SK-N-SH (cell line): ENCODE data around the gene ARMC6. TPM values are rescaled to one million over a fixed set of nuclear protein-coding genes. Genes with fewer than 3 reads are reported as not detected.

ENCODE experiments used
- CTCF ChIA-PET: fragments of 300-600, 350-600 bp; formaldehyde crosslinking; extraction: SDS; loops from one replicate; lab custom pipeline; 2021; lab: Yijun Ruan, JAX
- POLR2A ChIA-PET: fragments of 350-600 bp; sonication (Branson Sonifier 250); formaldehyde crosslinking; extraction: SDS; loops from one replicate; lab custom pipeline; 2020; ENCODE audit warnings: antibody characterized with exemption, inconsistent platforms; lab: Yijun Ruan, JAX
- DNase-seq: peaks from one replicate; pipeline ENCODE4 v3.0.0; 2012
- H2AFZ ChIP-seq: fragments of 200-600 bp; sonication (generic); 2 replicates; pipeline ENCODE4 v1.8.1; 2016; ENCODE audit warnings: antibody characterized with exemption, mild to moderate bottlenecking, low read depth
- H3F3A ChIP-seq: fragments of 200-600 bp; sonication (generic); replicated peaks from 2 replicates; pipeline ENCODE3; 2016; ENCODE audit warnings: antibody characterized with exemption, mild to moderate bottlenecking; ENCODE audit not compliant: insufficient read depth
- H3K27ac ChIP-seq, 2 experiments: fragments of 200-500 bp in 1 of 2; fragments of 200-600 bp in 1 of 2; sonication (Bioruptor generic) in 1 of 2; sonication (generic), shearing (Covaris generic) in 1 of 2; 2 replicates each; pipeline versions ENCODE4 v1.5.1 to v1.6.1; 2014 to 2016; ENCODE audit warnings: low read depth in 2 of 2, inconsistent platforms in 1 of 2, low read length in 1 of 2, mild to moderate bottlenecking in 1 of 2, mixed read lengths in 1 of 2
- H3K27me3 ChIP-seq: fragments of 200-600 bp; sonication (generic), shearing (Covaris generic); 2 replicates; pipeline ENCODE4 v1.6.1; 2016; ENCODE audit warnings: mixed run types; ENCODE audit not compliant: insufficient read depth
- H3K36me3 ChIP-seq, 2 experiments: fragments of 200-500 bp in 1 of 2; fragments of 200-600 bp in 1 of 2; sonication (Bioruptor generic) in 1 of 2; sonication (generic) in 1 of 2; replicated peaks in 1 of 2; 2 replicates each; pipeline versions ENCODE3 to v1.5.1; 2014 to 2016; ENCODE audit warnings: low read length in 1 of 2, mild to moderate bottlenecking in 1 of 2; ENCODE audit not compliant: insufficient read depth in 2 of 2, control insufficient read depth in 1 of 2
- H3K4me1 ChIP-seq, 2 experiments: fragments of 200-500 bp in 1 of 2; fragments of 200-600 bp in 1 of 2; sonication (Bioruptor generic) in 1 of 2; sonication (generic), shearing (Covaris generic) in 1 of 2; 2 replicates each; pipeline versions ENCODE4 v1.5.1 to v1.6.1; 2014 to 2016; ENCODE audit warnings: low read depth in 1 of 2, low read length in 1 of 2, mixed run types in 1 of 2; ENCODE audit not compliant: insufficient read depth in 2 of 2, control insufficient read depth in 1 of 2
- H3K4me2 ChIP-seq: fragments of 200-600 bp; sonication (generic), shearing (Covaris generic); 2 replicates; pipeline ENCODE4 v1.6.1; 2017; ENCODE audit warnings: mixed run types
- H3K4me3 ChIP-seq, 2 experiments: fragments of 200-500 bp in 1 of 2; fragments of 200-600 bp in 1 of 2; sonication (Bioruptor generic) in 1 of 2; sonication (generic), shearing (Covaris generic) in 1 of 2; 2 replicates each; pipeline versions ENCODE4 v1.5.1 to v1.8.1; 2014 to 2016; ENCODE audit warnings: low read depth in 2 of 2, inconsistent platforms in 1 of 2, low read length in 1 of 2, mild to moderate bottlenecking in 1 of 2, mixed read lengths in 1 of 2, moderate library complexity in 1 of 2
- H3K79me2 ChIP-seq: fragments of 200-600 bp; sonication (generic); 2 replicates; pipeline ENCODE4 v1.8.1; 2017; ENCODE audit warnings: mild to moderate bottlenecking; ENCODE audit not compliant: insufficient read depth
- H3K9ac ChIP-seq: fragments of 200-600 bp; sonication (generic); 2 replicates; pipeline ENCODE4 v1.6.1; 2017; ENCODE audit warnings: mixed run types
- H3K9me2 ChIP-seq: fragments of 200-600 bp; sonication (generic); 2 replicates; pipeline ENCODE4 v1.6.1; 2017; ENCODE audit warnings: mixed run types
- H3K9me3 ChIP-seq: fragments of 200-600 bp; sonication (generic); 2 replicates; pipeline ENCODE4 v1.6.1; 2017; ENCODE audit warnings: mixed run types, mild to moderate bottlenecking, moderate library complexity
- H4K20me1 ChIP-seq: fragments of 200-600 bp; sonication (generic); 2 replicates; pipeline ENCODE4 v1.6.1; 2017; ENCODE audit warnings: mild to moderate bottlenecking, mixed run types; ENCODE audit not compliant: insufficient read depth
- CHD2 ChIP-seq: fragments of 150-350 bp; IDR thresholded peaks from 2 replicates; pipeline ENCODE4 v1.6.1; 2018; ENCODE audit warnings: low read length; ENCODE audit not compliant: partially characterized antibody
- ELF1 ChIP-seq: IDR thresholded peaks from 2 replicates; pipeline ENCODE4 v1.4.0; 2012
- EP300 ChIP-seq, 2 experiments: IDR thresholded peaks; 2 replicates each; pipeline versions ENCODE4 v1.4.0 to v1.6.1; 2012; ENCODE audit warnings: borderline replicate concordance in 1 of 2, low read depth in 1 of 2, low read length in 1 of 2
- EZH2phosphoT487 ChIP-seq: fragments of 200-600 bp; sonication (generic); IDR thresholded peaks from 2 replicates; pipeline ENCODE4 v1.6.1; 2017; ENCODE audit warnings: low read depth, mixed run types, mild to moderate bottlenecking, antibody characterized with exemption, moderate library complexity, borderline replicate concordance
- FOXJ3 ChIP-seq: sonication (generic); formaldehyde crosslinking; IDR thresholded peaks from 2 replicates; pipeline ENCODE4 v1.5.1; 2020; ENCODE audit warnings: mild to moderate bottlenecking, missing genetic modification reagents
- FOXM1 ChIP-seq: IDR thresholded peaks from 2 replicates; pipeline ENCODE4 v1.4.0; 2012; ENCODE audit warnings: low read depth, mild to moderate bottlenecking
- JUND ChIP-seq: IDR thresholded peaks from 2 replicates; pipeline ENCODE4 v1.4.0; 2012
- MEF2A ChIP-seq: IDR thresholded peaks from 2 replicates; pipeline ENCODE4 v1.4.0; 2012; ENCODE audit warnings: low read depth, borderline replicate concordance
- MXI1 ChIP-seq: IDR thresholded peaks from 2 replicates; pipeline ENCODE4 v1.6.1; 2012; ENCODE audit warnings: mild to moderate bottlenecking, low read depth, low read length, improper control_type of control experiment
- NFIC ChIP-seq: IDR thresholded peaks from 2 replicates; pipeline ENCODE4 v1.4.0; 2012; ENCODE audit warnings: borderline replicate concordance
- NRF1 ChIP-seq: IDR thresholded peaks from 2 replicates; pipeline ENCODE4 v1.6.1; 2012; ENCODE audit warnings: low read depth, mild to moderate bottlenecking, low read length
- POLR2AphosphoS5 ChIP-seq: IDR thresholded peaks from 2 replicates; pipeline ENCODE4 v1.6.1; 2012; ENCODE audit warnings: low read depth, low read length
- RCOR1 ChIP-seq: fragments of 150-350 bp; IDR thresholded peaks from 2 replicates; pipeline ENCODE4 v1.6.1; 2017; ENCODE audit warnings: antibody characterized with exemption, low read length
- REST ChIP-seq: IDR thresholded peaks from 2 replicates; pipeline ENCODE4 v1.6.1; 2012; ENCODE audit warnings: mild to moderate bottlenecking, low read depth, low read length, moderate library complexity
- RFX5 ChIP-seq: IDR thresholded peaks from 2 replicates; pipeline ENCODE4 v1.6.1; 2012; ENCODE audit warnings: mild to moderate bottlenecking, improper control_type of control experiment, low read length
- RXRA ChIP-seq: IDR thresholded peaks from 2 replicates; pipeline ENCODE4 v1.4.0; 2012; ENCODE audit warnings: low read depth, mild to moderate bottlenecking, borderline replicate concordance
- TAF1 ChIP-seq: IDR thresholded peaks from 2 replicates; pipeline ENCODE4 v1.6.1; 2012; ENCODE audit warnings: low read depth, mild to moderate bottlenecking, low read length, moderate library complexity, borderline replicate concordance
- TCF12 ChIP-seq: IDR thresholded peaks from 2 replicates; pipeline ENCODE4 v1.4.0; 2012
- USF1 ChIP-seq: IDR thresholded peaks from 2 replicates; pipeline ENCODE4 v1.4.0; 2012; ENCODE audit warnings: low read depth, borderline replicate concordance
- USF2 ChIP-seq: fragments of 150-350 bp; IDR thresholded peaks from 2 replicates; pipeline ENCODE4 v1.6.1; 2017; ENCODE audit warnings: antibody characterized with exemption, low read length, low read depth, borderline replicate concordance
- YY1 ChIP-seq: IDR thresholded peaks from 2 replicates; pipeline ENCODE4 v1.4.0; 2012; ENCODE audit warnings: low read depth, mild to moderate bottlenecking
- WGBS: methylation state at CpG from one replicate; pipeline ENCODE4 v1.1.6; 2017; ENCODE audit warnings: low lambda C conversion rate; 5-methylcytosine and 5-hydroxymethylcytosine counted together
- polyA plus RNA-seq, 3 experiments: library from polyadenylated mRNA; depleted of rRNA; stranded (reverse); fragments of >200 nt; gene quantifications; 2 replicates each; pipeline ENCODE4 v1.2.3, GENCODE V29; 2012
- TF ChIP-seq, protein P1 (sequence below): fragments of 150-350 bp; IDR thresholded peaks from 2 replicates; pipeline ENCODE4 v1.6.1; 2016; ENCODE audit warnings: mild to moderate bottlenecking, low read depth, low read length

Gene ARMC6
- polyA plus RNA-seq, 1 of the 3 experiments (the other 2 are of a cell fraction), result 34.7 TPM

DNA sequence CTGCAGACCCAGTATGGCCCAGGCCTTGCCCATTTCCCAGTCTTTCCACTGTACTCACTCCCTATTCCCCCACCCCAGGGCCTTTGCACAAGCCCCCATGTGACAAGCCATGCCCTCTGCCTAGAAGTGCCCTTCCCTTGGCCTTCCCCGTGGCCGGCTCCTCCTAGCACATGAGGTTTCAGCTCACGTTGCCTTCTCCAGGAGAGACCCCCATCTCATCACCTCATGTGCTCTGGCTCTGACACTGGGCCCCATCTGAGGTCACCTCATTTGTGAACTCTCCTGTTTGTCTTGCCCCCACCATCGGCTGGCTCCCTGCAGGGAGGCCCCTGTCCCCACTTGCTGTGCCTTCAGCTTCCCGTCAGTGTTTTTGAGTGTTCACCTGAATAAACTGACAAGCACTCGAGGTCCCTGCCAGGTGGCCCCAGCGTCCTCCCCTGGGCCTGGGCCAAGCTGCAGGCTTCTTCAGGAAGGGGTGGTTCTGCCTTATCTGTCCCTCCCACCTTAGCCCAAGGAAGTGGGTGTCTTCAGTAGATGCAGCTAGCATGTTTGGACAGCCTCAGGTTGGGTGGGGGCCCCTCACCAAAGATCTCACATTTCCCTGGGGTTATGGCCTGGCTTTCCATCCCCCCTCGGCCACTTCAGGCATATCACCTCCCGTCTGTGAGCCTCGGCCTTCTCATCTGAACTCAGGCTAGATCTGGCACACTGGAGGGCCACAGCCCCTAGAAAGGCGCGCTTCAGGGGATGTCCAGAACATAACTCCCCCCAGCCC is 26.6 kb downstream of the ARMC6 start (continued):
- TF ChIP-seq RXRA (no peak), CHD2 (no peak), TAF1 (no peak), TCF12 (no peak), JUND (no peak), POLR2AphosphoS5 (no peak), EZH2phosphoT487 (no peak)

DNA sequence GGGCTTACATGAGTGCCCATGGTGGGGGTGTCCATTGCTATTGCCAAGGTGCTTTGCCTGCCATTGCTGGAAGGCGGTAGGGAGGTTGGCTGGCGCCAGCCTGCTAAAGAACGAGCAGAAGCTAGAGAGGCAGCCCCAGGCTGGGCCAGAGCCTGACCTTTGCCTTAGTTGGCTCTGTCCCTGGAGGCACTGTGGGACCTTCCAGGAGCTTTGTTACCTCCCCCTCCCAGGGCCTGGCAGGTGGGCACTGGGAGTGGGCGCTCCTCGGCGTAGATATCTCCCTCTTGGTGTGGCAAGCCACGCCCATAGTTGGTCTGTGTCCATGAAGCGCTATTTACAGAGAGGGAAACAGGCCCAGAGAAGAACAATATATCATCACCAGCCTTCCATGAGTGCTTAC is 28.1 kb downstream of the ARMC6 start:
- 100% methylated on average over 6 of the region's 8 CpGs for WGBS
- ChIA-PET POLR2A (no interaction called here), CTCF (interaction anchor here (1.1 to 2.9 kb wide), 5 partner anchors 9 to 281 kb away, joined by 3 to 6 read pairs (median 3); no protein-coding TSS in a partner anchor)
- peaks cover 6 to 16% of the 10 kb centered on the region in 2 experiments; a peak in 2 of 4 replicates for H3K4me1 ChIP-seq
- no peak overlapping the region for H3K4me3 ChIP-seq
- H3K27ac ChIP-seq, result no peak overlapping the region
- peaks cover 19% of the 10 kb centered on the region for H3F3A ChIP-seq
- no peak for TF ChIP-seq MEF2A
- no peak for TF ChIP-seq USF1
- TF ChIP-seq, protein P1, sequence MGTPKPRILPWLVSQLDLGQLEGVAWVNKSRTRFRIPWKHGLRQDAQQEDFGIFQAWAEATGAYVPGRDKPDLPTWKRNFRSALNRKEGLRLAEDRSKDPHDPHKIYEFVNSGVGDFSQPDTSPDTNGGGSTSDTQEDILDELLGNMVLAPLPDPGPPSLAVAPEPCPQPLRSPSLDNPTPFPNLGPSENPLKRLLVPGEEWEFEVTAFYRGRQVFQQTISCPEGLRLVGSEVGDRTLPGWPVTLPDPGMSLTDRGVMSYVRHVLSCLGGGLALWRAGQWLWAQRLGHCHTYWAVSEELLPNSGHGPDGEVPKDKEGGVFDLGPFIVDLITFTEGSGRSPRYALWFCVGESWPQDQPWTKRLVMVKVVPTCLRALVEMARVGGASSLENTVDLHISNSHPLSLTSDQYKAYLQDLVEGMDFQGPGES, result no peak
- TF ChIP-seq MXI1, result no peak
- no peak for TF ChIP-seq RFX5
- TF ChIP-seq YY1, result no peak
- no peak for TF ChIP-seq EP300 (IDR thresholded peaks at IDR 0.05; ENCODE audit: borderline replicate concordance in 1 of 2, low read depth in 1 of 2, low read length in 1 of 2)
- no peak for TF ChIP-seq NRF1
- no peak for TF ChIP-seq NFIC
- no peak for TF ChIP-seq JUND
- TF ChIP-seq REST, result no peak
- no peak for TF ChIP-seq RXRA
- no peak for TF ChIP-seq CHD2
- no peak for TF ChIP-seq RCOR1
- no peak for TF ChIP-seq FOXM1
- TF ChIP-seq ELF1, result no peak
- TF ChIP-seq TCF12, result no peak
- no peak for TF ChIP-seq USF2
- no peak for TF ChIP-seq FOXJ3 (CRISPR knock-in tag)
- no peaks in the 10 kb centered on the region for H3K27me3 ChIP-seq
- H3K4me2 ChIP-seq, result no peak overlapping the region
- no peak for DNase-seq
- no peaks in the 10 kb centered on the region for H4K20me1 ChIP-seq
- H3K36me3 ChIP-seq, result peaks cover 0 to 11% of the 10 kb centered on the region in 2 experiments
- H3K9me3 ChIP-seq, result no peaks in the 10 kb centered on the region
- H2AFZ ChIP-seq, result no peak overlapping the region
- H3K79me2 ChIP-seq, result no peaks in the 10 kb centered on the region
- no peak overlapping the region for H3K9ac ChIP-seq
- no peaks in the 10 kb centered on the region for H3K9me2 ChIP-seq
